HepG2 (cell line): Measurements from ENCODE around the gene CDC123. TPM values are rescaled to one million over a fixed set of nuclear protein-coding genes. Genes with fewer than 3 reads are reported as not detected.

Experiments
- ATF7-NPFF ChIP-seq: sonication (generic); formaldehyde crosslinking; IDR thresholded peaks from 2 replicates; pipeline ENCODE4 v1.8.1; 2023; ENCODE audit warnings: mild to moderate bottlenecking, low read depth, missing genetic modification reagents, moderate library complexity
- BCL6 ChIP-seq: IDR thresholded peaks from 2 replicates; pipeline ENCODE4 v1.6.1; 2016; ENCODE audit warnings: missing genetic modification reagents, missing compliant biosample characterization
- FOXO1 ChIP-seq: sonication (generic); formaldehyde crosslinking; IDR thresholded peaks from 2 replicates; pipeline ENCODE4 v1.4.0; 2020; ENCODE audit warnings: missing genetic modification reagents
- FUBP1 ChIP-seq: sonication (generic); formaldehyde crosslinking; IDR thresholded peaks from 2 replicates; pipeline ENCODE4 v1.5.1; 2020; ENCODE audit warnings: missing genetic modification reagents, mild to moderate bottlenecking, borderline replicate concordance
- HCFC1 ChIP-seq: fragments of 150-350 bp; IDR thresholded peaks from 2 replicates; pipeline ENCODE4 v1.6.1; 2014; ENCODE audit warnings: low read depth, low read length
- IRF2 ChIP-seq: IDR thresholded peaks from 2 replicates; pipeline ENCODE4 v1.6.1; 2018; ENCODE audit warnings: missing genetic modification reagents, missing compliant biosample characterization
- REPIN1 ChIP-seq: sonication (generic); formaldehyde crosslinking; IDR thresholded peaks from 2 replicates; pipeline ENCODE4 v1.8.0; 2022; ENCODE audit warnings: missing genetic modification reagents, low read depth, mild to moderate bottlenecking, borderline replicate concordance
- SMARCE1 ChIP-seq: fragments of 450-650 bp; IDR thresholded peaks from 2 replicates; pipeline ENCODE4 v1.6.1; 2017; ENCODE audit warnings: borderline replicate concordance
- SOX13 ChIP-seq, 3 experiments: fragments of 450-650 bp in 1 of 3; sonication (generic) in 1 of 3; formaldehyde crosslinking in 1 of 3; IDR thresholded peaks in 2 of 3; conservative IDR thresholded peaks in 1 of 3; 2 replicates each; pipeline versions ENCODE4 v1.5.0 to v1.6.1; 2016 to 2020; ENCODE audit warnings: antibody characterized with exemption in 1 of 3, mild to moderate bottlenecking in 1 of 3, missing compliant biosample characterization in 1 of 3, missing genetic modification reagents in 1 of 3, moderate library complexity in 1 of 3
- ZBTB25 ChIP-seq: IDR thresholded peaks from 2 replicates; pipeline ENCODE4 v1.6.1; 2018; ENCODE audit warnings: missing genetic modification reagents
- ZBTB7B ChIP-seq: sonication (generic); formaldehyde crosslinking; IDR thresholded peaks from 2 replicates; pipeline ENCODE4 v1.4.0; 2020; ENCODE audit warnings: missing genetic modification reagents
- ZHX2 ChIP-seq, 2 experiments: sonication (generic) in 1 of 2; formaldehyde crosslinking in 1 of 2; IDR thresholded peaks; 2 replicates each; pipeline versions ENCODE4 v1.6.1 to v1.9.0; 2014 to 2022; ENCODE audit warnings: antibody characterized with exemption in 1 of 2, borderline replicate concordance in 1 of 2, inconsistent platforms in 1 of 2, low read depth in 1 of 2, missing genetic modification reagents in 1 of 2
- ZNF264 ChIP-seq: sonication (generic); formaldehyde crosslinking; IDR thresholded peaks from 2 replicates; pipeline ENCODE4 v1.4.0; 2020; ENCODE audit warnings: missing genetic modification reagents
- ZNF570 ChIP-seq: sonication (generic); formaldehyde crosslinking; IDR thresholded peaks from 2 replicates; pipeline ENCODE4 v1.4.0; 2020; ENCODE audit warnings: mild to moderate bottlenecking, missing genetic modification reagents, borderline replicate concordance
- ZSCAN22 ChIP-seq: sonication (generic); formaldehyde crosslinking; IDR thresholded peaks from 2 replicates; pipeline ENCODE4 v1.4.0; 2020; ENCODE audit warnings: mild to moderate bottlenecking, missing genetic modification reagents
- polyA plus RNA-seq, 8 experiments: library from polyadenylated mRNA; depleted of rRNA in 3 of 8; stranded (reverse) in 7 of 8; unstranded in 1 of 8; fragments of >200 nt; fragmentation: Illumina TruSeq in 4 of 8; extraction: Trizol in 4 of 8; gene quantifications; 2 replicates each; pipeline versions ENCODE4 v1.2.1 to v1.2.3, GENCODE V29; 2011 to 2016; ENCODE audit warnings: low read depth in 4 of 8, missing spikeins in 1 of 8, mixed read lengths in 1 of 8; ENCODE audit not compliant: insufficient read depth in 1 of 8
- total RNA-seq, 5 experiments: library from RNA; depleted of rRNA; stranded (reverse); fragments of >200 nt; fragmentation: Illumina TruSeq; extraction: Trizol; gene quantifications; 2 replicates each; pipeline ENCODE4 v1.2.3, GENCODE V29; 2016; ENCODE audit warnings: low read depth in 1 of 5

Gene CDC123
- total and polyA plus RNA-seq, 2 of the 13 experiments (the other 11 are each of a cell fraction or from before 2014, with no cell fraction given), result 63.3 to 153 TPM

- TF ChIP-seq ZHX2 (IDR thresholded peaks at IDR 0.05; ENCODE audit: low read depth) (no peak), ZHX2 (CRISPR knock-in tag; IDR thresholded peaks at IDR 0.05; ENCODE audit: borderline replicate concordance) (no peak), ZNF264 (CRISPR knock-in tag) (0 out of 2 replicates have a peak, but pooled peaks have one; percentile 25), HCFC1 (no peak), FUBP1 (no peak), ZNF570 (CRISPR knock-in tag) (no peak), REPIN1 (CRISPR knock-in tag) (peak; percentile 44; the same call in 1 of the 2 replicates), BCL6 (peak; percentile 56; the same call in 1 of the 2 replicates), ATF7-NPFF (CRISPR knock-in tag) (no peak), ZBTB7B (CRISPR knock-in tag) (0 out of 2 replicates have a peak, but pooled peaks have one; percentile 29), ZBTB25 (no peak), IRF2 (0 out of 2 replicates have a peak, but pooled peaks have one; percentile 21), ZSCAN22 (CRISPR knock-in tag) (no peak), FOXO1 (CRISPR knock-in tag) (peak; percentile 27; the same call in 1 of the 2 replicates), SMARCE1 (no peak), SOX13 (IDR thresholded peaks at IDR 0.05) (no peak), SOX13 (CRISPR knock-in tag; conservative IDR thresholded peaks at IDR 0.05 in 1 of 2, IDR thresholded peaks at IDR 0.05 in 1 of 2) (peak in 1 of 2 experiments; percentile 19; a peak in 1 of 4 replicates)
Measured at GRCh38 chr10:12156367-12157123, 39.4 kb upstream of the CDC123 start (continued).
